Stimulated activated CD4-positive, alpha-beta T cell treated with anti-CD3 and anti-CD28 coated beads, TNF-alpha, amount 100 ng/mL, for 4 hours (primary cell): ENCODE data around the gene CCDC142.
"Not testable (repeated sequence)": the region's sequence is repeated elsewhere in the genome, so short reads cannot be mapped to it uniquely, and the experiment has no call there.

Experiments
- DNase-seq, 3 experiments: peaks; one replicate each; pipeline ENCODE4 v3.0.0-alpha.2; 2020; ENCODE audit warnings: low read depth in 3 of 3

Gene CCDC142

GRCh38 chr2:74499267-74499939, 16.6 kb upstream of the CCDC142 start, which contains the start of gene LBX2:
Gene LBX2, minus strand, starts transcription at chr2:74499603. Its CDS starts 66 bp downstream, at chr2:74499537.
- peak in 1 of 3 experiments; percentile 29 for DNase-seq

- no peak for DNase-seq
Observed at GRCh38 chr2:74498500-74499266, 15.9 kb upstream of the CCDC142 start.

- DNase-seq, result no peak
Observed at GRCh38 chr2:74497777-74498499, 15.1 kb upstream of the CCDC142 start.

GRCh38 chr2:74496997-74497776, 14.4 kb upstream of the CCDC142 start:
- no peak for DNase-seq

- DNase-seq, result no peak
Observed at GRCh38 chr2:74495440-74495839, 12.6 kb upstream of the CCDC142 start.

- DNase-seq, result no peak
Observed at GRCh38 chr2:74493546-74493945, 10.7 kb upstream of the CCDC142 start.

- no peak for DNase-seq
Observed at GRCh38 chr2:74491648-74492544, 9.1 kb upstream of the CCDC142 start.

- no peak for DNase-seq
Observed at GRCh38 chr2:74489906-74490305, 7.1 kb upstream of the CCDC142 start.

- DNase-seq, result no peak
Observed at GRCh38 chr2:74488643-74489481, 6.1 kb upstream of the CCDC142 start.

GRCh38 chr2:74486141-74486540, 3.3 kb upstream of the CCDC142 start:
- DNase-seq, result no peak

GRCh38 chr2:74483675-74484164, 922 bp upstream of the CCDC142 start:
- not testable (repeated sequence) for DNase-seq

GRCh38 chr2:74481961-74482800, 617 bp downstream of the CCDC142 start:
- DNase-seq, result peak in 1 of 3 experiments; percentile 50

- DNase-seq, result no peak
Observed at GRCh38 chr2:74481431-74481830, 1.4 kb downstream of the CCDC142 start.

- no peak for DNase-seq
Observed at GRCh38 chr2:74474899-74475298, 7.9 kb downstream of the CCDC142 start.

- DNase-seq, result no peak
Observed at GRCh38 chr2:74474481-74474880, 8.3 kb downstream of the CCDC142 start.

- DNase-seq, result no peak
Observed at GRCh38 chr2:74472945-74473258, 9.9 kb downstream of the CCDC142 start.

- DNase-seq, result peak; percentile 88 to 98 (median 92)
Observed at GRCh38 chr2:74472086-74472944, 10.5 kb downstream of the CCDC142 start, which contains the start of gene MRPL53. Gene MRPL53, minus strand, starts transcription at chr2:74472680. Its CDS starts 20 bp downstream, at chr2:74472660.
